Upper lobe of right lung (tissue), 1 donor: ENCODE measurements around the gene CSRP1. TPM values are rescaled to one million over a fixed set of nuclear protein-coding genes. Genes with fewer than 3 reads are reported as not detected.

Source experiments
- ATAC-seq: fragments of 200-7000 bp; cut with Tn5 transposase; one replicate; pipeline ENCODE4 v1.9.1; 2020; ENCODE audit warnings: mild to moderate bottlenecking, moderate library complexity
- DNase-seq: peaks from one replicate; pipeline ENCODE4 v3.0.0-alpha.2; 2020
- H3K27ac ChIP-seq: fragments of 200-600 bp; one replicate; pipeline ENCODE4 v1.8.0; 2022
- H3K27me3 ChIP-seq: fragments of 200-600 bp; one replicate; pipeline ENCODE4 v1.8.0; 2022; ENCODE audit warnings: mild to moderate bottlenecking
- H3K36me3 ChIP-seq: fragments of 200-600 bp; one replicate; pipeline ENCODE4 v1.8.0; 2022
- H3K4me1 ChIP-seq: fragments of 200-600 bp; one replicate; pipeline ENCODE4 v1.8.0; 2022
- H3K4me3 ChIP-seq: fragments of 200-600 bp; one replicate; pipeline ENCODE4 v1.8.0; 2022; ENCODE audit warnings: mild to moderate bottlenecking
- H3K9me3 ChIP-seq: fragments of 200-600 bp; one replicate; pipeline ENCODE4 v1.8.0; 2022
- intact Hi-C: fragments of 100-400 bp; cut with DNase I; formaldehyde crosslinking; loops from one replicate; pipeline ENCODE4 v1.11.0; 2022
- total RNA-seq: library from RNA; stranded (reverse); fragmentation: NEBNext Ultra II Directional; extraction: Animal tissue kit (Norgen Biotek cat#: 25700); gene quantifications from one replicate; pipeline ENCODE4 v1.2.1, GENCODE V29; 2021
- TF ChIP-seq, protein P1 (sequence below): fragments of 200-600 bp; IDR thresholded peaks from one replicate; pipeline ENCODE4 v1.8.0; 2022; ENCODE audit warnings: antibody characterized with exemption
- donor health status: DM: no; HTN: yes; CAD: no; lungs with severe emphysema.

CSRP1 gene
- total RNA-seq, 1 donor from 2014 or later = 280 TPM

DNA sequence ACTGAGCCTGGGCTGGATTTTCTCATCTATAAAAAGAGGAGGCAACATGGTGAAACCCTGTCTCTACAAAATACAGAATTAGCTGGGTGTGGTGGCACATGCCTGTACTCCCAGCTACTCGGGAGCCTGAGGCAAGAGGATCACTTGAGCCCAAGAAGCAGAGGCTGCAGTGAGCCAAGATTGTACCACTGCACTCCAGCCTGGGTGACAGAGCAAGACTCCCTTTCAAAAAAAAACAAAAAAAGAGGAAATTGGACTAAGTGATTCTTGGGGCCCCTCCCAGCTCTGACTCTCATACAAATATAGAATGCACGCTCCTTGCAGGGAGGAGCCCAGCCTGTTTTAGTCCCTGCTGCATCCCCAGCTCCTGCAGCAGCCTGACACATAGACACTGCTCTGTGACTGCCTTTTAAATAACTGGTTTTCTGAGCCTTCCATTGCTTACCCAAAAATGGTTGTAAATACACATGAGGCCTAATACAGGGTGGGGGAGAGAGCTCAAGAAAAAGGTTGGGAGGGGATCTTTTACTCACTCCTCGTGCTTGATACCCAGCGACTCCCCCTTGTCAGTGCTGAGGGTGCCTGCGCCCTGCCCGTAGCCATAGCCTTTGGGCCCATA, 17.2 kb downstream of the CSRP1 start:
- H3K27me3 ChIP-seq = no peaks in the 10 kb centered on the region
- intact Hi-C loops = no loop called here
- no peak overlapping the region for H3K4me3 ChIP-seq
- TF ChIP-seq, protein P1, sequence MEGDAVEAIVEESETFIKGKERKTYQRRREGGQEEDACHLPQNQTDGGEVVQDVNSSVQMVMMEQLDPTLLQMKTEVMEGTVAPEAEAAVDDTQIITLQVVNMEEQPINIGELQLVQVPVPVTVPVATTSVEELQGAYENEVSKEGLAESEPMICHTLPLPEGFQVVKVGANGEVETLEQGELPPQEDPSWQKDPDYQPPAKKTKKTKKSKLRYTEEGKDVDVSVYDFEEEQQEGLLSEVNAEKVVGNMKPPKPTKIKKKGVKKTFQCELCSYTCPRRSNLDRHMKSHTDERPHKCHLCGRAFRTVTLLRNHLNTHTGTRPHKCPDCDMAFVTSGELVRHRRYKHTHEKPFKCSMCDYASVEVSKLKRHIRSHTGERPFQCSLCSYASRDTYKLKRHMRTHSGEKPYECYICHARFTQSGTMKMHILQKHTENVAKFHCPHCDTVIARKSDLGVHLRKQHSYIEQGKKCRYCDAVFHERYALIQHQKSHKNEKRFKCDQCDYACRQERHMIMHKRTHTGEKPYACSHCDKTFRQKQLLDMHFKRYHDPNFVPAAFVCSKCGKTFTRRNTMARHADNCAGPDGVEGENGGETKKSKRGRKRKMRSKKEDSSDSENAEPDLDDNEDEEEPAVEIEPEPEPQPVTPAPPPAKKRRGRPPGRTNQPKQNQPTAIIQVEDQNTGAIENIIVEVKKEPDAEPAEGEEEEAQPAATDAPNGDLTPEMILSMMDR = no peak
- ATAC-seq (peak; percentile 24), DNase-seq (no peak)
- H3K36me3 ChIP-seq = peaks cover 62% of the 10 kb centered on the region
- H3K9me3 ChIP-seq = no peaks in the 10 kb centered on the region
- peak overlapping the region; percentile 51 for H3K27ac ChIP-seq
- peaks cover 73% of the 10 kb centered on the region for H3K4me1 ChIP-seq

DNA sequence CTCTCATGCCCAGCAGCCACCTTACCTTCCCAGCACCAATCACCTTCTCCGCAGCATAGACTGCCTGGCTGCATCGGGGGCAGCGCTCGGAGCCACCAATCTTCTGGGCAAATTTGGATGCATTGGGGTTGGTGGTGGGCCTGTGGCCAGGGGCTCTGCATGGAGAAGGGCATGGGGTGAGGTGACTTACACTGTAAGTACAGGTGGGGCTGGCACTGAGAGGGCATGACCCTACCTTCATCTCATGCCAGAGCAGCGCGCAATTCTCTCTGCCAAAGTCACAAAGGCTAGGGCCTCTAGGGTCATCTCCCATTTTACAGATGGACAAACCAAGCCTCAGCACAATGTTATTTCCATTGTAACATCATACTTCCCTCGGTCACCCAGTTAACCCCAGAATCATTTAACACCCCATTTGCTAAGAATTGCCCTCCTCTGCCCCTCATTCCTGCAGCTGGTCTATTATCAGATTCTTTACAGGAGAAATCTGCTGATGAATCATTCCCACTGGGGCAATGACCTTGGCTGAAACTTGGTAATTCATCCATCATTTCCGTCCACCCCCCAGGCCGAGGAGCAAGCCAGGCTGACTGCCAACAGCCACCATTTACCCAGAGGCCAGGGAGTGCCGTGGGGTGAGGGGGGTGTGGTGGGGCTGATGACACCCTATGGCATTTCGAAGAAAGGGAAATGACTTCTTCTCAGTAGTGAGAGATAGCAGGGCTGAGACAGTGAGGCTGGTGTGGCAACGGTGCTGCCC, 17.9 kb downstream of the CSRP1 start:
- intact Hi-C loops = no loop called here
- Histone ChIP-seq H3K36me3 (peaks cover 63% of the 10 kb centered on the region), H3K9me3 (no peaks in the 10 kb centered on the region), H3K4me3 (no peak overlapping the region), H3K27ac (peak overlapping the region; percentile 51), H3K27me3 (no peaks in the 10 kb centered on the region), H3K4me1 (peaks cover 65% of the 10 kb centered on the region)
- TF ChIP-seq, protein P1 = no peak
- ATAC-seq (peak; percentile 79), DNase-seq (peak; percentile 79)

DNA sequence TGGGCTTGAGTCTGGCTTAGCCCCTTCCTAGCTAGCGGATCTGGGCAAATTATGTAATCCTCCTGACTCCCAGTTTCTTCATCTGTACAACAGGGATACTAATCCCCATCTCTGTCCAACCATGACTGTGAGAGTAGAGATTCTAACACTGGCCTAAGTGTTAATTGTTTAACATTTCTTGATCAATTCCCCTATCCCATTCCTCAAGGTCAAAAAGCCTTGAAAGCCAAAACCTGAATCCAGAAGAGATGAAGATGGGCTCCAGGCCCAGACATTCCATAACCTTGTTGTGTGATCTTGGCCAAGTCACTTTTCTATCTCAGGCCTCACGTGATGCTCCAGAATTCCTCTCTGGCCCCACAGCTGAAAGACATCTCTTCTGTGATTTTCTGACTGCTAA, 19.2 kb downstream of the CSRP1 start:
- H3K27ac ChIP-seq = no peak overlapping the region
- ATAC-seq = no peak
- intact Hi-C loops = no loop called here

DNA sequence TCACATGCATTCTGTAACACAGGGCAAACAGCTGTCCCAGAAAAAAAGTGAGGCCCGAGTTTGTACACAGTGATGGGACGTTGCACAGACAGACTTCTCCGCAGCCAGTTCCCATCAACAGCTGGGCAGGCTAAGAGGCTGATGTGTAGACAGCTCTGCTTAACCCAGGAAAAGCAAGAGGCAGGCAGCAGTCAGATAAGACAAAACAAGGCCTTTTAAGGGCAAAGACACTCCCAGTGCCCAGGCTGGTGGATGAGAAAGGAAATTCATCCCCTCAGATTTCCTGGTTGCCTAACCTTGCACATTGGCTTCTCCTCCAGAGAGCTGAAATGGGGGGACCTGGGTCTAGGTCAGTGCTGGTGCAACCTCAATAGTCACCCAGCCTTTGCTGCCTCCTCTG, 20.7 kb downstream of the CSRP1 start:
- no peak for DNase-seq
- Histone ChIP-seq H3K4me1 (peaks cover 56% of the 10 kb centered on the region), H3K27ac (peak overlapping the region; percentile 3), H3K9me3 (no peaks in the 10 kb centered on the region), H3K27me3 (no peaks in the 10 kb centered on the region), H3K36me3 (peaks cover 65% of the 10 kb centered on the region), H3K4me3 (no peak overlapping the region)
- TF ChIP-seq, protein P1 = no peak
- intact Hi-C loops = no loop called here
- ATAC-seq = no peak

More for the DNA sequence above, 19.2 kb downstream of the CSRP1 start:
- TF ChIP-seq, protein P1 = no peak
- H3K27me3 ChIP-seq = no peaks in the 10 kb centered on the region
- DNase-seq = no peak
- peaks cover 54% of the 10 kb centered on the region for H3K4me1 ChIP-seq
- H3K4me3 ChIP-seq = no peak overlapping the region
- H3K36me3 ChIP-seq = peaks cover 66% of the 10 kb centered on the region
- no peaks in the 10 kb centered on the region for H3K9me3 ChIP-seq

DNA sequence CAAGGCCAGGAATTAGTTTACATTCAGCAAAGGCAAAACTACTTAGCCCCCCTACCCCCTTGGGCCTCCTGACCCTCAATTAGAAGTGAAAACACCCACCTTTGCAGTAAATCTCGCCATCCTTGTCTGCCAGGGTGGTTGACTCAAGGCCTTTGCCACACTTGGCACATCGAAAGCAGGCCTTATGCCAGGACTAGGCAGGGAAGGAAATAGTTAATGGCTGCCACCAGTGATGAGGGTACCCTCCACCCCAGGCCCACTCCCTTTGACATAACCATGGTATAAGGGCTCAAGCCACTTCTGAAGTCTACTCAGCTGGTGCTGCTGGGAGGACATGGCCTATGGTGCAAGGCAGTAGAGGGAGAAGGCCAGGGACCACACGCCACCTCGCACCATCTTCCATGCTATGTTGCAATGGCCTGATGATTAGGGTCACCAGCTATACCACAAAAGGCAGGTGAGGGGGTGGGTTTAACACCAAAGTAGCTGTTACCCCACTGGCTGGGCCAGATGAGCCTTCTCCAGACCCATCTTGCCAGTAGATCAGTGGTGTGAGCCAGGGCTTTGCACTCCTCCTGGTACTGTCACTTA, 21.6 kb downstream of the CSRP1 start:
- no peaks in the 10 kb centered on the region for H3K27me3 ChIP-seq
- no peaks in the 10 kb centered on the region for H3K9me3 ChIP-seq
- DNase-seq (no peak), ATAC-seq (no peak)
- TF ChIP-seq, protein P1 = no peak
- H3K27ac ChIP-seq = peak overlapping the region; percentile 63
- no peak overlapping the region for H3K4me3 ChIP-seq
- intact Hi-C loops = no loop called here
- peaks cover 65% of the 10 kb centered on the region for H3K36me3 ChIP-seq
- H3K4me1 ChIP-seq = peaks cover 54% of the 10 kb centered on the region
